ENCODE results near the gene TRIML1.

TRIML1 gene

GRCh38 chr4:188113156-188113555 is 26.1 kb upstream of the TRIML1 start:
- FAIRE-seq, result no peak
- TF ChIP-seq POU2F2 (IDR thresholded peaks at IDR 0.05; ENCODE audit: low read depth, low read length) (no peak), SPI1 (IDR thresholded peaks at IDR 0.05; ENCODE audit: low read depth, low read length) (no peak), POLR2AphosphoS5 (IDR thresholded peaks at IDR 0.05; ENCODE audit: low read depth, low read length) (no peak), PAX5 (IDR thresholded peaks at IDR 0.05; ENCODE audit: insufficient read depth, low read length, severe bottlenecking) (no peak), POLR2A (IDR thresholded peaks at IDR 0.05; ENCODE audit: low read depth, low read length) (no peak), TAF1 (IDR thresholded peaks at IDR 0.05; ENCODE audit: low read depth, low read length) (no peak)
- no peak for DNase-seq (ENCODE audit: insufficient read length, low spot score)

- no peak for DNase-seq (ENCODE audit: insufficient read length, low spot score)
- FAIRE-seq, result no peak
- TF ChIP-seq POLR2A (IDR thresholded peaks at IDR 0.05; ENCODE audit: low read depth, low read length), result no peak
- TF ChIP-seq POU2F2 (IDR thresholded peaks at IDR 0.05; ENCODE audit: low read depth, low read length), result no peak
- TF ChIP-seq TAF1 (IDR thresholded peaks at IDR 0.05; ENCODE audit: low read depth, low read length), result no peak
- TF ChIP-seq POLR2AphosphoS5 (IDR thresholded peaks at IDR 0.05; ENCODE audit: low read depth, low read length), result no peak
- TF ChIP-seq PAX5 (IDR thresholded peaks at IDR 0.05; ENCODE audit: insufficient read depth, low read length, severe bottlenecking), result no peak
- TF ChIP-seq SPI1 (IDR thresholded peaks at IDR 0.05; ENCODE audit: low read depth, low read length), result no peak
These were observed 21.5 kb upstream of the TRIML1 start for GRCh38 chr4:188117631-188118324.

GRCh38 chr4:188121530-188121929 is 17.7 kb upstream of the TRIML1 start:
- FAIRE-seq (no peak), DNase-seq (ENCODE audit: insufficient read length, low spot score) (no peak)
- TF ChIP-seq POLR2A (IDR thresholded peaks at IDR 0.05; ENCODE audit: low read depth, low read length) (no peak), POU2F2 (IDR thresholded peaks at IDR 0.05; ENCODE audit: low read depth, low read length) (no peak), PAX5 (IDR thresholded peaks at IDR 0.05; ENCODE audit: insufficient read depth, low read length, severe bottlenecking) (no peak), SPI1 (IDR thresholded peaks at IDR 0.05; ENCODE audit: low read depth, low read length) (no peak), TAF1 (IDR thresholded peaks at IDR 0.05; ENCODE audit: low read depth, low read length) (no peak), POLR2AphosphoS5 (IDR thresholded peaks at IDR 0.05; ENCODE audit: low read depth, low read length) (no peak)

- FAIRE-seq, result no peak
- no peak for TF ChIP-seq SPI1 (IDR thresholded peaks at IDR 0.05; ENCODE audit: low read depth, low read length)
- no peak for DNase-seq (ENCODE audit: insufficient read length, low spot score)
These were observed 11.9 kb upstream of the TRIML1 start for GRCh38 chr4:188127214-188127874.

- TF ChIP-seq SPI1 (IDR thresholded peaks at IDR 0.05; ENCODE audit: low read depth, low read length), result no peak
- DNase-seq (ENCODE audit: insufficient read length, low spot score) (no peak), FAIRE-seq (no peak)
These were observed 8.9 kb upstream of the TRIML1 start for GRCh38 chr4:188130355-188130754.

- no peak for TF ChIP-seq PAX5 (IDR thresholded peaks at IDR 0.05; ENCODE audit: insufficient read depth, low read length, severe bottlenecking)
- no peak for TF ChIP-seq SPI1 (IDR thresholded peaks at IDR 0.05; ENCODE audit: low read depth, low read length)
- no peak for TF ChIP-seq TAF1 (IDR thresholded peaks at IDR 0.05; ENCODE audit: low read depth, low read length)
- TF ChIP-seq POLR2A (IDR thresholded peaks at IDR 0.05; ENCODE audit: low read depth, low read length), result no peak
- no peak for TF ChIP-seq POLR2AphosphoS5 (IDR thresholded peaks at IDR 0.05; ENCODE audit: low read depth, low read length)
- FAIRE-seq (no peak), DNase-seq (ENCODE audit: insufficient read length, low spot score) (no peak)
These were observed 7.0 kb upstream of the TRIML1 start for GRCh38 chr4:188132232-188132631.

- TF ChIP-seq POU2F2 (IDR thresholded peaks at IDR 0.05; ENCODE audit: low read depth, low read length) (no peak), PAX5 (IDR thresholded peaks at IDR 0.05; ENCODE audit: insufficient read depth, low read length, severe bottlenecking) (no peak), POLR2AphosphoS5 (IDR thresholded peaks at IDR 0.05; ENCODE audit: low read depth, low read length) (no peak), POLR2A (IDR thresholded peaks at IDR 0.05; ENCODE audit: low read depth, low read length) (no peak), SPI1 (IDR thresholded peaks at IDR 0.05; ENCODE audit: low read depth, low read length) (no peak), TAF1 (IDR thresholded peaks at IDR 0.05; ENCODE audit: low read depth, low read length) (no peak)
- DNase-seq (ENCODE audit: insufficient read length, low spot score), result no peak
- FAIRE-seq, result no peak
These were observed 1.0 kb upstream of the TRIML1 start for GRCh38 chr4:188138227-188138626.

- no peak for FAIRE-seq
- TF ChIP-seq POLR2A (IDR thresholded peaks at IDR 0.05; ENCODE audit: low read depth, low read length) (no peak), POLR2AphosphoS5 (IDR thresholded peaks at IDR 0.05; ENCODE audit: low read depth, low read length) (no peak), PAX5 (IDR thresholded peaks at IDR 0.05; ENCODE audit: insufficient read depth, low read length, severe bottlenecking) (no peak), TAF1 (IDR thresholded peaks at IDR 0.05; ENCODE audit: low read depth, low read length) (no peak), POU2F2 (IDR thresholded peaks at IDR 0.05; ENCODE audit: low read depth, low read length) (no peak), SPI1 (IDR thresholded peaks at IDR 0.05; ENCODE audit: low read depth, low read length) (no peak)
- no peak for DNase-seq (ENCODE audit: insufficient read length, low spot score)
These were observed 430 bp downstream of the TRIML1 start for GRCh38 chr4:188139671-188140070.

- DNase-seq (ENCODE audit: insufficient read length, low spot score) (no peak), FAIRE-seq (no peak)
- TF ChIP-seq SPI1 (IDR thresholded peaks at IDR 0.05; ENCODE audit: low read depth, low read length) (no peak), PAX5 (IDR thresholded peaks at IDR 0.05; ENCODE audit: insufficient read depth, low read length, severe bottlenecking) (no peak), POLR2AphosphoS5 (IDR thresholded peaks at IDR 0.05; ENCODE audit: low read depth, low read length) (no peak)
These were observed 4.5 kb downstream of the TRIML1 start for GRCh38 chr4:188143731-188144130.

- no peak for DNase-seq (ENCODE audit: insufficient read length, low spot score)
- no peak for TF ChIP-seq POU2F2 (IDR thresholded peaks at IDR 0.05; ENCODE audit: low read depth, low read length)
- TF ChIP-seq SPI1 (IDR thresholded peaks at IDR 0.05; ENCODE audit: low read depth, low read length), result no peak
- TF ChIP-seq TAF1 (IDR thresholded peaks at IDR 0.05; ENCODE audit: low read depth, low read length), result no peak
- TF ChIP-seq POLR2AphosphoS5 (IDR thresholded peaks at IDR 0.05; ENCODE audit: low read depth, low read length), result no peak
- no peak for TF ChIP-seq PAX5 (IDR thresholded peaks at IDR 0.05; ENCODE audit: insufficient read depth, low read length, severe bottlenecking)
- no peak for TF ChIP-seq POLR2A (IDR thresholded peaks at IDR 0.05; ENCODE audit: low read depth, low read length)
- FAIRE-seq, result no peak
These were observed 6.4 kb downstream of the TRIML1 start for GRCh38 chr4:188145601-188146000.
